Mammary epithelial cell (primary cell): ENCODE data around the gene TTC7B.

Experiments
- EZH2 ChIP-seq: IDR thresholded peaks from 2 replicates; pipeline ENCODE4 v1.6.1; 2012; ENCODE audit warnings: low read length, inconsistent platforms, borderline replicate concordance
- TF ChIP-seq, protein P1 (sequence below), 2 donors: IDR thresholded peaks in 1 of 2; conservative IDR thresholded peaks in 1 of 2; 2 replicates each; pipeline ENCODE4 v1.5.1; 2011 to 2012; ENCODE audit warnings: inconsistent platforms in 2 of 2, low read length in 2 of 2, mild to moderate bottlenecking in 2 of 2, control low read depth in 1 of 2, low read depth in 1 of 2; ENCODE audit not compliant: insufficient read depth in 1 of 2; ENCODE audit errors: extremely low read depth in 1 of 2

DNA sequence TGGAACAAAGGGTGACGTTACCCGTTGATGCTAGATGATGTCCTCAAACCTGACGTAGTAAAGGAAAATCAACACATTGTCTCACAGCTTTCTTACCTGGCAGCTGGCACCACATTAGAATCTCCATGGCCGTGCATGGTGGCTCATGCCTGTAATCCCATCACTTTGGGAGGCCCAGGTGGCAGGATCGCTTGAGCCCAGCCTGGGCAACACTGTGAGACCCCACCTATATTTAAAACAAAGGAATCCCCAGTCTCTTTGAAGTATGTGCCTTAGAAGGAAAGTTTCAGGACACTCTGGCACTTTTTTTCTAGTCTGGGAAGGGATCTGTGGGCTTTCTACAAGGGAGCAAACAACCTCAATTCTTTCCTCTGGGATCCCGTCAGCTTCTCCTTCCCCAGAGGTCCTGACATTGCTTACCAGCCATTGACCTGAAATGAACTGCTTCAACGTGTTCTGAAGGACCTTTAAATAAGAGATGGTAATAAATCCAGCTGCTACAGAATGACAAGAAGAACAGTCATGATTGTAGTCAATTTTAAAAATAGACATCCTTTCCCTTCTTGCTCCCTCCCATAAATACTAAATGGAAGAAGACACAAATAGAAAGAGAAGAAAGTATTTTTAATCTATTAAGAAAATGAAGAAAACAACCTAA, 33.7 kb upstream of the TTC7B start:
- TF ChIP-seq, protein P1, sequence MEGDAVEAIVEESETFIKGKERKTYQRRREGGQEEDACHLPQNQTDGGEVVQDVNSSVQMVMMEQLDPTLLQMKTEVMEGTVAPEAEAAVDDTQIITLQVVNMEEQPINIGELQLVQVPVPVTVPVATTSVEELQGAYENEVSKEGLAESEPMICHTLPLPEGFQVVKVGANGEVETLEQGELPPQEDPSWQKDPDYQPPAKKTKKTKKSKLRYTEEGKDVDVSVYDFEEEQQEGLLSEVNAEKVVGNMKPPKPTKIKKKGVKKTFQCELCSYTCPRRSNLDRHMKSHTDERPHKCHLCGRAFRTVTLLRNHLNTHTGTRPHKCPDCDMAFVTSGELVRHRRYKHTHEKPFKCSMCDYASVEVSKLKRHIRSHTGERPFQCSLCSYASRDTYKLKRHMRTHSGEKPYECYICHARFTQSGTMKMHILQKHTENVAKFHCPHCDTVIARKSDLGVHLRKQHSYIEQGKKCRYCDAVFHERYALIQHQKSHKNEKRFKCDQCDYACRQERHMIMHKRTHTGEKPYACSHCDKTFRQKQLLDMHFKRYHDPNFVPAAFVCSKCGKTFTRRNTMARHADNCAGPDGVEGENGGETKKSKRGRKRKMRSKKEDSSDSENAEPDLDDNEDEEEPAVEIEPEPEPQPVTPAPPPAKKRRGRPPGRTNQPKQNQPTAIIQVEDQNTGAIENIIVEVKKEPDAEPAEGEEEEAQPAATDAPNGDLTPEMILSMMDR (conservative IDR thresholded peaks at IDR 0.05 in 1 of 2, IDR thresholded peaks at IDR 0.05 in 1 of 2; ENCODE audit: extremely low read depth in 1 of 2, insufficient read depth in 1 of 2, low read depth in 1 of 2, low read length in 2 of 2): no peak
- TF ChIP-seq EZH2: no peak
